HepG2 (cell line): ENCODE data around the gene SUPT6H. TPM values are rescaled to one million over a fixed set of nuclear protein-coding genes. Genes with fewer than 3 reads are reported as not detected.

Experiments
- ARNT2 ChIP-seq: sonication (generic); formaldehyde crosslinking; IDR thresholded peaks from 2 replicates; pipeline ENCODE4 v1.8.0; 2022; ENCODE audit warnings: mild to moderate bottlenecking, low read depth, missing genetic modification reagents, moderate library complexity
- CENPBD1 ChIP-seq: sonication (generic); formaldehyde crosslinking; IDR thresholded peaks from 2 replicates; pipeline ENCODE4 v1.8.0; 2022; ENCODE audit warnings: missing genetic modification reagents, low read depth, mild to moderate bottlenecking, borderline replicate concordance
- ELF3 ChIP-seq: IDR thresholded peaks from 2 replicates; pipeline ENCODE4 v1.6.1; 2016; ENCODE audit warnings: missing genetic modification reagents, missing compliant biosample characterization
- KDM6A ChIP-seq: IDR thresholded peaks from 2 replicates; pipeline ENCODE4 v1.6.1; 2016; ENCODE audit warnings: low read depth
- LCORL ChIP-seq, 2 experiments: fragments of 450-650 bp in 1 of 2; sonication (generic) in 1 of 2; formaldehyde crosslinking in 1 of 2; IDR thresholded peaks; 2 replicates each; pipeline versions ENCODE4 v1.5.0 to v1.6.1; 2017 to 2020; ENCODE audit warnings: antibody characterized with exemption in 1 of 2, missing genetic modification reagents in 1 of 2
- MAF1 ChIP-seq: sonication (generic); formaldehyde crosslinking; IDR thresholded peaks from 2 replicates; pipeline ENCODE4 v1.5.0; 2020; ENCODE audit warnings: missing genetic modification reagents, borderline replicate concordance
- MEIS1 ChIP-seq: sonication (generic); formaldehyde crosslinking; IDR thresholded peaks from 2 replicates; pipeline ENCODE4 v1.9.0; 2021; ENCODE audit warnings: mild to moderate bottlenecking, missing genetic modification reagents, moderate library complexity, borderline replicate concordance
- NFE2L1 ChIP-seq: sonication (generic); formaldehyde crosslinking; IDR thresholded peaks from 2 replicates; pipeline ENCODE4 v1.4.0; 2020; ENCODE audit warnings: missing genetic modification reagents, mild to moderate bottlenecking, borderline replicate concordance
- RFX1 ChIP-seq: fragments of 450-650 bp; IDR thresholded peaks from 2 replicates; pipeline ENCODE4 v1.6.1; 2017
- STAT6 ChIP-seq: sonication (generic); formaldehyde crosslinking; IDR thresholded peaks from 2 replicates; pipeline ENCODE4 v1.4.0; 2020; ENCODE audit warnings: missing genetic modification reagents, mild to moderate bottlenecking, borderline replicate concordance
- XBP1 ChIP-seq: sonication (generic); formaldehyde crosslinking; IDR thresholded peaks from 2 replicates; pipeline ENCODE4 v1.5.0; 2020; ENCODE audit warnings: missing genetic modification reagents
- XRCC5 ChIP-seq: fragments of 200-400 bp; formaldehyde crosslinking; optimal IDR thresholded peaks from 2 replicates; pipeline ENCODE3; 2017; ENCODE audit warnings: mild to moderate bottlenecking, low read length
- ZBTB25 ChIP-seq: IDR thresholded peaks from 2 replicates; pipeline ENCODE4 v1.6.1; 2018; ENCODE audit warnings: missing genetic modification reagents
- ZNF253 ChIP-seq: sonication (generic); formaldehyde crosslinking; IDR thresholded peaks from 2 replicates; pipeline ENCODE4 v1.8.0; 2022; ENCODE audit warnings: mild to moderate bottlenecking, missing genetic modification reagents, borderline replicate concordance
- ZNF3 ChIP-seq: IDR thresholded peaks from 2 replicates; pipeline ENCODE4 v1.7.0; 2017; ENCODE audit warnings: inconsistent platforms
- ZNF350 ChIP-seq: sonication (generic); formaldehyde crosslinking; IDR thresholded peaks from 2 replicates; pipeline ENCODE4 v1.4.0; 2020; ENCODE audit warnings: mild to moderate bottlenecking, low read depth, missing genetic modification reagents, borderline replicate concordance
- ZNF431 ChIP-seq: sonication (generic); formaldehyde crosslinking; IDR thresholded peaks from 2 replicates; pipeline ENCODE4 v1.9.0; 2022; ENCODE audit warnings: missing genetic modification reagents, low read depth, mild to moderate bottlenecking, borderline replicate concordance
- ZNF687 ChIP-seq: sonication (generic); formaldehyde crosslinking; IDR thresholded peaks from 2 replicates; pipeline ENCODE4 v1.5.1; 2020; ENCODE audit warnings: mild to moderate bottlenecking, missing genetic modification reagents, moderate library complexity
- ZNF839 ChIP-seq: sonication (generic); formaldehyde crosslinking; IDR thresholded peaks from 2 replicates; pipeline ENCODE4 v1.4.0; 2020; ENCODE audit warnings: missing genetic modification reagents, mild to moderate bottlenecking, borderline replicate concordance
- ZSCAN22 ChIP-seq: sonication (generic); formaldehyde crosslinking; IDR thresholded peaks from 2 replicates; pipeline ENCODE4 v1.4.0; 2020; ENCODE audit warnings: mild to moderate bottlenecking, missing genetic modification reagents
- polyA plus RNA-seq, 8 experiments: library from polyadenylated mRNA; depleted of rRNA in 3 of 8; stranded (reverse) in 7 of 8; unstranded in 1 of 8; fragments of >200 nt; fragmentation: Illumina TruSeq in 4 of 8; extraction: Trizol in 4 of 8; gene quantifications; 2 replicates each; pipeline versions ENCODE4 v1.2.1 to v1.2.3, GENCODE V29; 2011 to 2016; ENCODE audit warnings: low read depth in 4 of 8, missing spikeins in 1 of 8, mixed read lengths in 1 of 8; ENCODE audit not compliant: insufficient read depth in 1 of 8
- total RNA-seq, 5 experiments: library from RNA; depleted of rRNA; stranded (reverse); fragments of >200 nt; fragmentation: Illumina TruSeq; extraction: Trizol; gene quantifications; 2 replicates each; pipeline ENCODE4 v1.2.3, GENCODE V29; 2016; ENCODE audit warnings: low read depth in 1 of 5

Gene SUPT6H
- total and polyA plus RNA-seq, 2 of the 13 experiments (the other 11 are each of a cell fraction or from before 2014, with no cell fraction given): 32.7 to 39.9 TPM

GRCh38 chr17:28744104-28744971, 82.3 kb downstream of the SUPT6H start (continued):
- TF ChIP-seq STAT6 (CRISPR knock-in tag): no peak
- TF ChIP-seq XRCC5: no peak
- TF ChIP-seq ZNF431: no peak
- TF ChIP-seq KDM6A (CRISPR knock-in tag): no peak
- peak; percentile 3; the same call in 1 of the 2 replicates for TF ChIP-seq ZNF687
- TF ChIP-seq ZNF253 (CRISPR knock-in tag): no peak
- no peak for TF ChIP-seq MEIS1 (CRISPR knock-in tag)
- TF ChIP-seq ZNF839 (CRISPR knock-in tag): no peak
- TF ChIP-seq MAF1 (CRISPR knock-in tag): no peak
- TF ChIP-seq ZNF350: no peak
- TF ChIP-seq XBP1 (CRISPR knock-in tag): no peak
- TF ChIP-seq LCORL (IDR thresholded peaks at IDR 0.05): no peak
- 0 out of 2 replicates have a peak, but pooled peaks have one; percentile 40 for TF ChIP-seq LCORL (CRISPR knock-in tag; IDR thresholded peaks at IDR 0.05)
- 0 out of 2 replicates have a peak, but pooled peaks have one; percentile 42 for TF ChIP-seq ZBTB25 (CRISPR knock-in tag)
- no peak for TF ChIP-seq CENPBD1
- no peak for TF ChIP-seq ZNF3 (CRISPR knock-in tag)
- no peak for TF ChIP-seq RFX1
- no peak for TF ChIP-seq ARNT2
- no peak for TF ChIP-seq ZSCAN22
- no peak for TF ChIP-seq NFE2L1 (CRISPR knock-in tag)
- TF ChIP-seq ELF3 (CRISPR knock-in tag): no peak
